GM19467 (cell line): Measurements from ENCODE around the gene DLGAP4.

Experiments used
- ATAC-seq: cut with Tn5 transposase; IDR thresholded peaks from one replicate; pipeline ENCODE4 v1.9.1; 2021; ENCODE audit warnings: mild to moderate bottlenecking, moderate library complexity; ENCODE audit not compliant: unreplicated experiment

DLGAP4 gene

DNA sequence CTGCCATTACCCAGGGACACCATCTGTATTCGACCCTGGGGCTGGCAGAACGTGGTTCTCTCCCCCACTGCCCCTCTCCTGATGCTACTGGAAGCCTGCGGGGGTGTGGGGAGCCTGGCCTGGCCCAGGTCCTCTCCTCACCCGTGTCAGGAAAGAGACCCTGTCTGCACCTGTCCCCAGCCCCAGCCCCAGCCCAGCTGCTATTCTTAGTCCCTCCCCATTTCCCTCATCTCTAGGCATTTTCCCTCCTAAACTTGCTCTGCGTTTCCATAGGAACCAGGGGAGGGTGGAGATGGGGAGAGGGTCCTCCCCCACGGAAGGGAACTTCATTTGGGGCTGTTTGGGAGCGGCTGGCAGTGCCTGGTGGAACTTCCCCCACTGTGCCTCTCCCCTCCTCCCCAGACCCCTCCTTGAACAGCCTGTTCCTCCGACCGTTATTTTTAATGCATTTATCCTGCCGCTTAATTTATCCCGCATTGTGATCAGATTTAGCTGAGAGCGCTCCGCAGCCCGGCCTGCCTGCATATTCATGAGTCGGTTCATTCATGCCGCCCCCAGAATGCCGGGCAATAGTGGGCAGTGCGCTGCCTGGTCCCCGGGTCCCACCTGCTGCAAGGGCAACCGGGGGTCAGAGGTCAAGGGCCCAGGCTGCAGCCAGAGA is 31.8 kb upstream of the DLGAP4 start:
- ATAC-seq = no peak

DNA sequence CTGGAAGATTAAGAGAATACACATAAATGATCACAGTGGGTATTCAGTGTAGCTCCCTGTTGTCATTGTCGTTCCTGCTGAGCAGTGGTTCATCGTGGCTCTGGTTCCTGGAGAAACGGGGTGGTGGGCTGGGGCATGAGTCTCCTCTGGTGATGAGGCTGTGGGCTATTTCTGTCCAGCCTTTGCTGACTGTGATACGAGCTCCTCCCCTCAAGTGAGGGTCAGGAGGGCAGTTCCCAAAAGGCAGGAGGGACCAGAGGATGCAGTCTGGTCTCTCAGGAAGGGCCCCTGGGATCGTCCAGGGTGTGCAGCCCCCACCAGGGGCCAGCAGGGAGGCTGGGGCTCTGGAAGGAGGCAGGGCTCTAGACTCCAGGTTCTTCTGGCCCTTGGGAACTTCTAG is 31.1 kb upstream of the DLGAP4 start:
- no peak for ATAC-seq

DNA sequence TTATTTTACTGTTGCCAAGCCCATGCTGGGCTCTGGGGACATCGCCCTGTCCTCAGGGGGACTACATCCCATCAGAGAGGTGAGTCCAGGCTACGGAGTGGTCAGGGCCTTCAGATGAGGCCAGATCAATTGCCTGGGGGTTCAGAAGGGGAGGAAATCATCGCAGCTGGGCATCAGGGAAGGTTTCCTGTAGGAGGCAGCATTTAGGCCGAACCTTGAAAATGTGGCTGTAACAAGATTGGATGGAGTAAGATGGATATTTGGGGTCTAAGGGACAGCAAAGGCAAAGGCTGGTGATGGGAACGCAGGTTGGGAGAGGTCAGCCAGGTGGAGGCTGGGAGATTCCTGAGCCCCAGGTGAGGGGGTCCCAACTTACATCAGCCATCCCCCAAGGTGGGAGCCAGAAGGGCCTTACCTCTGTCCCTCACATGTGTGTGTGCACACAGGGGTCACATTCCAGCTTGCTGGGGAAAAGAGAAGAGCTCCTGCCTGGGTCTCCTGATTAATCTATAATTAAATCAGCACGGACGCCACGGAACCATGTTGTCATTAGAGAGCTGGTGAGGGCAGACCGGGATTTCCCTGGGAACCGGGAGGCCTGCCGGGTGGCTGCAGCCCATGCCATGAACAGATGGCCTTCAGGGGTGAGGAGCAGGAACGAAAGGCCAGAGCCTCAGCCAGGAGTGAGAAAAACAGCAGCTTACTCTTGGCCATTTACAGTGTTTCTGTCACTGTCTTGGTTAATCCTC is 30.5 kb upstream of the DLGAP4 start:
- ATAC-seq = no peak

DNA sequence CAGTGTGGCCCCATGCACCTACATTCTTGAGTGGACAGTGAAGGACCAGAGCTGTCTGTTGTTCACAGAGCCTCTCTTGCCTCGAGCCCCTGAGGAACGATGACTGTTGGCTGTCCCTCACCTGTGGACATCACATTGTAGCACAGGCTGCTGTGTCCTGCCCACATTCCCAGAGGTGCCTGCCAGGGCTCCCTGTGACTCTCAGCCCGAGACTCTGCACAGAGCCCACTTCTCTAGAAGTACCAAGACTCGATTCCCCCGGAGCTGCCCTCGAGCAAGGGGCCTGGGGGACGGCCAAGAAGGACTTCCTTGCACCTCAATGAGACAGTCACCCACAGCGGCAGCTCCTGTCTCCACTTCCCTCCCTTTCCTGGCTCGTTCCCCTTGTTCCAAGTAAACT is 28.6 kb upstream of the DLGAP4 start:
- ATAC-seq = no peak

DNA sequence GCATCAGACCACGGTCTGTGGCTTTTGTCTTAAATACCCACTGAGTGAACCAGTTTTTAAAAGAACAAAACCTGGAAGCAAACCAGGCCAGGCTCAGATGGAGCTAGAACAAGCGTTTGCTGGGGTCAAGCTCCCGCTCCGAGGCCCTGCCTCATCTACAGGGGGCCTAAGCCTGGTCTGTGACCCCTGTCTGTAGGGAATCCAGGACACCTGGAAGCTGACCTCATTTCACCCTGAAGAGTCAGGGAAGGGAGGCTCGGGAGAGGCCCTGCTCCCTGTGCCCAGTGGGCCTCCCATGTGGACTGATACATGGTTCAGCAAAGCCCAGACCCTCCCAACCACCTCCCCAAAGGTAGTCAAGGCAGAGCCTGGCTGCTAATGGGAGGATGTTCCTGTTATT is 26.8 kb upstream of the DLGAP4 start:
- ATAC-seq = no peak

DNA sequence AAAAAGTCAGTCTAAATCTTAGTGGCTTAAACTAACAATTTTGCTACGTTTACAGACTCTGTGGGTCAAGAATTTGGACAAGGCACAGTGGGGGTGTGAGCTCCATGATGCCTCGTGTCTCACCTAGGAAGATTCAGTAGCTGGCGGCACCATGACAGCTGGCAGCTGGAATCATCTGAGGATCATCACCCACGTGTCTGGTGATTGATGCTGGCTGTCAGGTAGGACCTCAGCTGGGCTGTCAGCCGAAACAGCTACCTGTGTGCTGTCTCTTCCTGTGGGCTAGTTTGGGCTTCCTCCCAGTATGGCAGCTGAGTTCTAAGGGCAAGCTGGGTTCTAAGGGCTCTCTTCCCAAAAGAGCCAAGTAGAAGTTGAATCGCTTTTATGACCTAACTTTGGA is 26.4 kb upstream of the DLGAP4 start:
- ATAC-seq = no peak

DNA sequence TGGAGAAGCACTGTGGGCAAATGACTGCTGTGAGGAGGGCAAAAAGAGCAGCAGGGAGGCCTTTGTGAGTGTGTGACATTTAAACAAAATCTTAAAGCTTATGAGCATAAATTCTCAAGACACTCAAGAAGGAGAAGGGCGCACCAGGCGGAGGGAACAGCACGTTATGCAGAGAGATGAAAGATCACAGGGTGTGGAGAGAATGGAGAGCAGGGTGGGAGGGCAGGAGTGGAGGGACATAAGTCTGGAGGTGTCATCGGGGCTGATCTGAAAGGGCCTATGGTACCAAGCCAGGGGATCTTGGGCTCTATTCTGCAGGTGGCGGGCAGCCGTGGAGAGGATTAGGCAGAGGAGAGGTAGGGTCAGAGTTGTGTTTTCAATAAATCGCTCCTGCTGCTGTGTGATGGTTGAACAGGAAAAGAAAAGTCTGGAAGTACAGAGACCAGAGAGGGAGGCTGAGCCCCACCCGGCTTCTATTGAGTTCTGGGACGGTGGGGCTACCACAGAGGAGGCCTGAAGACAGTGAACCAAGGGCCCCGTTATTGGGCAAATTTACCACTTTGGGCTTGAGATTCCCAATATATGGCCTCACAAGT is 24.3 kb upstream of the DLGAP4 start:
- ATAC-seq = no peak

DNA sequence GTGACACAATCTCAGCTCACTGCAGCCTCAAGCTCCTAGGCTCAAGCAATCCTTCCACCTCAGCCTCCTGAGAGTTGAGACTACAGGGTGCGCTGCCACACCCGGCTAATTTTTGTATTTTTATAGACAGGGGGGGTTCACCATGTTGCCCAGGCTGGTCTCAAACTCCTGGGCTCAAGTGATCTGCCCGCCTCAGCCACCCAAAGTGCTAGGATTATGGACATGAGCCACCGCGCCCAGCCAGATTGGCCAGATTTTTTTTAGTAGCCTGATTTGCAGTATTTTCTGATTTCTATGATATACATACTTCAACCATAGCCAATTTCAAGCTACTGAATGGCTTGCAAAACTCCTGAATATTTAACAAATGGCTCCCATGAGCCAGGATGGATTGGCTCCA is 21.4 kb upstream of the DLGAP4 start:
- ATAC-seq = no peak

DNA sequence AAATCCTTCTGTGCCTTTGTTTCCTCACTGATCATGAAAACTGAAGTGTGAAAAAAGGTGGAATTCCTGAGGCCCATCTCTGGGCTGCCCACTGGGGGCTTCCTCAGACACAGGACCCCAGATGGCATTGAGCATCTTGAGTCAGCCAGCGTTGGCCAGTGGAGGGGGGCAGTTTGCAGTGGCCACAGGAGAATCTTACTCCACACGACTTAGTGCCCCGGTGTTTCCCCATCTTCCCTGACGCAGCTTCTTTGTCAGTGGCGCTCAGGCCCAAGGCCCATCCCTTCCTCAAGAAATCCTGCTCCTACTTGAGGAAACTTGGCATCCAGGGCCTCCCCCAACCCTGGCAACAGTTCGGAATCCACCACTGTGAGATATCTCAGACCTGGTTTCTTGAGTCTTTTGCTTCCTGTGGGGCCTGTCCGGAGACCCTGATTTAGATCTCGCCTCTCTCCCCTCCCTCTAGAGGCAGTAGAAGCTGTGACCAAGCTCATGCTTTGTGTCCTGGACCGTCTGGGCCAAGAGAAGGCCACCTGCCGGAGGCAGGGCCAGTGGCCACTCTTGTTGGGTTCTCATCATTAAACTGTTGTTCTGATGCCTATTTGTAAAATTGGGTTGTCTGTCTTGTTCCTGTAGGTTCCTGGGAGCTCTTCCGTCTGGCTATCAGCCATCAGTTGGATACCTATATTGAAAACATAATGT is 20.2 kb upstream of the DLGAP4 start:
- ATAC-seq = no peak

DNA sequence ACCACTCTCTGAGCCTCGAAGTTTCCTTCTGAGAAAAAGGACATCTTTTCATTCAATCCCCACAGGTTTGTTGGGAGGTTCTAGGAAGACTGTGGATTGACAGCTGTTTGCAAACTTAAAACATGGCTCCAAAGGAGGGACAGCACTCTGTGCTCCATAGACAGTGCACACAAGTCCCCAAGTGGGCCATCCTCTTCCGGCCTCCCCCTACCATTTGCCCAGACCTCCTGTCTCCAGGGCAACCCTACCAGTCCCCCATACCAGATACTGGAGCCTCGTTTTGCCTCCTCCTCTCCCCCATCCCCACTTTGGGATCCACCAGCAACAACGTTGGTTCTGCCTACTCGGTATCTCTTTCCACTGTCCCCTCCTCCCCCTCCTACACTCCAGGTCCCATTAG is 8.5 kb upstream of the DLGAP4 start:
- no peak for ATAC-seq

DNA sequence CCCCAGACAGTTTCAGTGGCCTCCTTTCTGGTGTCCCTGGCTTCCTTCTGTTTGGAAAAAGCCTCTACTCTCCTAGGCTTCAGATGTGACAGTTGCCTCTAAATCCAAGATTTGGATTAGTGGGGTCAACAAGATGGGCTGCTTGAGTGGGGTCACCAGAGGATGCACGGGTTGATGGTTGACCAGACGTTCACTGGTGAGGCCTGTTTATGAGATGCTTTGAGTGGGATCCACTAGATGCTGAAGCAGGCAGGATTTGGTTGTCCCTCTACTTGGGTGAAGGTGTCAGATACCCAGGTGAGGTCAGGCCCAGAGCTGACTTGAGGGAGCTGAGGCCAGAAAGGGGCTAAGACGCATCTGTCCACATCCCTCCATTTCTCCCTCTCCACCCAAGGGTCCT is 8.1 kb upstream of the DLGAP4 start:
- no peak for ATAC-seq

DNA sequence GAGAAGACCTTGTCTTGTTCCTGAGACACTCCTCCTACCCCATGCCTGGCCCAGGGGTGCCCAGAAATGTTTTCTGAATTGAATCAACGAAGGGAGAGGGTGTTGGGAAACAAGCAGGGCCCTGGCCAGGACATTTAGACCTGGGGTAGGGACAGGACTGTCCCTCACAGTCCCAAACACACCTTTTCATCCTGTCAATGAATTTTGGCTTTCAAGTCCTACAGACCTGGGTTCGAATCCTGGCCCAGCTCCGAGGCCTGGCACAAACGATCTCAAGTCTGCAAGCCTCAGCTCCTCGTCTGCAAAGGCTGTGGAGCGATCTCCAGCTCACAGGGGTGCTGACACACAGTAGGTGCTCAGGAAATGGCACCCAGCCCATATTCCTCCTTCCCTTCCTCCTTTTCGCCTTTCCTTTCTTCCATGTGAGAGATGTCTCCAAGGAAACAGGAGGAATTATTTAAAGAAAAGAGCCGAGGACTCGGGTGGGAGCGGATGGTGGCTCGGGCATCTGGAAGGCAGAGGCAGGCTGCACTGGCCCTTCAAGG is 7.3 kb upstream of the DLGAP4 start:
- no peak for ATAC-seq

DNA sequence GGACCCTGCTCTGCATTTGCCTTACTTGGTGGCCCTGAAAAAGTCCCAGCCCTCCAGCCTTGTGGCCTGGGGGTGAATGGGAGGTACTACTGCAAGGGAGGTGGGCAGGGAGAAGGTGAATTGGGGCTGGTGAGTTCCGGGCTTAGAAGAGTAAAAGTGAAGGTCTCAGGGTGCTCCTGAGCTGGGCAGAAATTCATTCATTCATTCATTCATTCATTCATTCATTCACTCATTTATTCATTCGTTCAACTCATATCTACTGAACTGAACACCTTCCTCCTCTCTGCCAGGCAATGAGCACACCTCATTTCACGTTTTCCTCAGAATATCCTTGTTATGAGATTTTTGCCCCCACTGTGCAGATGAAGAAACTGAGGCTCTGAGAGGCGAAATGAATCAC is 6.7 kb upstream of the DLGAP4 start:
- no peak for ATAC-seq

DNA sequence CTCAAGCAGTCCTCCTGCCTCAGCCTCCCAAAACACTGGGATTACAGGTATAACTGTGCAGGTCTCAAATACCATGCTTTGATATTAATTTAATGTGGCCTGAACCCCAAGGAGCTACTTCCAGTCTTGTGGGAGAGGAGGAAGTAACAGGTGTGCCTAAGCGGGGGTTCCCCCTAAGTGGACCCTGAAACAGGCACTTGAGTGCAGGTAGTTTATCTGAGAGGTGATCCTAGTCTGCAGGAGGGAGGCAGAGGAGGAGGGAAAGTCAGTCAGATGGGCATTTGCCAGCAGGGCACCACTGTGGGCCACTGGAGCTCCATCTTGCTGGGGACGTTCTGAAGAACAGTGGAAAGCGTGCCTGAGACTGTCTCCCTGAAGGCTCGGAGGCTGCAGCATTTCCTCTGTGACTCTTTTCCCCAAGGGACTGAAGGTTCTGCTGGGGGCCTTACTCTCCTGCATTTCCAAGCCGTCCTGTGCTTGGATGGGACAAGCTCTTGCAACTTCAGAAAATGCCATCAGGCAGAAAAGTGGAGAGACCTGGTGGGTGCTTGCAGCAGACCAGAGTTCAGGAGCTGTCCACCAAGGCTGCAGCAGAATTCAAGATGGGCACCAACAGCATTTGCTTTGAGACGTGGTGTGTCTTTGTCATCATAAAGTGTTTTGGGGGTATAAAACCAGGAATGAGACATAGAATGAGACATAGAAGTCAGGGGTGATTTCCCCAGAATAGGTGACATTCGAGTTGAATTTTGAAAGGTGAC is 4.6 kb upstream of the DLGAP4 start:
- ATAC-seq = no peak

DNA sequence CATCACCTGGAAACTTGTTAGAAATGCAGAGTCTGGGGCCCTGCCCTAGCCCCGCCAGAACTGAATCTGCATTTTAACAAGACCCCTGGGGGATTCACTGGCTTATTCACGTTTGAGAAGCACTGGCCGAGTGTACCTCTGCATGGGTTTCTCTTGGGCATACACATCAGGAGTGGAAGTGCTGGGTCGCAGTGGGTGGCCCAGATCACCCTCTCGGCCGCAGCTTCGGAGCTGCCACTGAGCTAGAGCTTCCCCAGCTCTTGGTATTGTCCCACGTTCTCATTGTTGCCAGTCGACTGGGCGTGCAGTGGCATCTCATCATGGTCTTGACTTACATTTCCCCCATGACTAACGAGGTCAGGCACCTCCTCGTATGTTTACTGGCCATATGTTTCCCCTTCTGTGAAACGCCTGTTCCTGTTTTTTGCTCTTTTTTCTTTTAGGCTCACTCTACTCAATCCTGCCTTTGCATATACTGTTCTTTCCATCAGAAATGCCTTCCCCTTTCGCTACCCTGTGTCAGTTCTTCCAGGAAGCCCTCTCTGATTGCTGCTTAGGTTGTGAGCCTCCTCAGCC is 3.0 kb upstream of the DLGAP4 start:
- no peak for ATAC-seq

DNA sequence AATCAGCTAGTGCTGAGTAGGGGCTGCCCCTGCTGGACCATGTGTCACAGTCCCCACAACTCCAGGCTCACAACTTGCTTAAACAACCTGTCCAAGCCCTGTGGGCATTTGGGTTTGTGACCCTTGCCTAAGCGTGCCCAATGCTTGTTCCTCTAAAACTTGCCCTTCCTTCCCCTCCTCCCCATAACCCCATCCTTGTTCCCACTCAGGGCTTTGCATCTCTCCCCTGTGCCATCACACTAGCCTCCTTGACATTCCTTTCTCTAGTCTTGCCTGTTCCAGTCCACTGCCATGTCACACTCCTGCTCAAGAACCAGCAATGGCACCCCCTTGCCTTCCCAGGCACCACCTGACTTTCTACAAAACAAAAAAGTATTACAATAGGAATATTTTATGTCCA is 2.3 kb upstream of the DLGAP4 start:
- ATAC-seq = no peak

DNA sequence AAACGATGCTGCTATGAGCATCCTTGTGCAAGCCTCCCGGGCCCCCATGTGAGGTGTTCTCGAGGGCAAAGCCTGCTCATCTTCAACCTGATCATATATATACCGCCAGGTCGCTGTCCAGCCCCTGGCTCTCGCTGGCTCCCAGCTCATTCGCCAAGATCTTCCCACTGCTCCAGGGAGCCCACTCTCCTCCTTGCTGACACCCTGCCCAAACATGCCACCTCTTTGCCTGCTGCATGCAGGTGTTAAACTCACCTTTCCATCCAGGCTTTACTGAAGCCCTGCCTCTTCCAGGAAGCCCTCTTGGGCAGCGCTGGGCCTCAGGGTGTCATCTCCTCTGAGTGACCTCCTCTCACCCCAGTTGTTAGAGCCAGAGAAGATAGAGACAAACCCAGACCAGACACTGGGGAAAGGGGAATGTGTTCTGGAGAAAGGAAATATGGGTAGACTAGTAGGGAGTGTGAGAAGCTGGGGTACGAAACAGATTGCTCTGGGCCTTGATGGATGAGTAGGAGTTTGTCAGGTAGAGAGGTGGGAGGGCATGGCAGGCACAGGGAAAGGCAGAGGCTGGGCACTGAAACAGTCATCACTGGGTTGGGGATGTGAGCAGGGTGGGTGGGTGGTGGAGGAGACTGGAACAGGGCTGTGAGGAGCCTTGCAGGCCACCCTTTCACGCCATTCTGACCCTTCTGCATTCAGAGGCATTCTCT is 1.2 kb upstream of the DLGAP4 start:
- no peak for ATAC-seq

DNA sequence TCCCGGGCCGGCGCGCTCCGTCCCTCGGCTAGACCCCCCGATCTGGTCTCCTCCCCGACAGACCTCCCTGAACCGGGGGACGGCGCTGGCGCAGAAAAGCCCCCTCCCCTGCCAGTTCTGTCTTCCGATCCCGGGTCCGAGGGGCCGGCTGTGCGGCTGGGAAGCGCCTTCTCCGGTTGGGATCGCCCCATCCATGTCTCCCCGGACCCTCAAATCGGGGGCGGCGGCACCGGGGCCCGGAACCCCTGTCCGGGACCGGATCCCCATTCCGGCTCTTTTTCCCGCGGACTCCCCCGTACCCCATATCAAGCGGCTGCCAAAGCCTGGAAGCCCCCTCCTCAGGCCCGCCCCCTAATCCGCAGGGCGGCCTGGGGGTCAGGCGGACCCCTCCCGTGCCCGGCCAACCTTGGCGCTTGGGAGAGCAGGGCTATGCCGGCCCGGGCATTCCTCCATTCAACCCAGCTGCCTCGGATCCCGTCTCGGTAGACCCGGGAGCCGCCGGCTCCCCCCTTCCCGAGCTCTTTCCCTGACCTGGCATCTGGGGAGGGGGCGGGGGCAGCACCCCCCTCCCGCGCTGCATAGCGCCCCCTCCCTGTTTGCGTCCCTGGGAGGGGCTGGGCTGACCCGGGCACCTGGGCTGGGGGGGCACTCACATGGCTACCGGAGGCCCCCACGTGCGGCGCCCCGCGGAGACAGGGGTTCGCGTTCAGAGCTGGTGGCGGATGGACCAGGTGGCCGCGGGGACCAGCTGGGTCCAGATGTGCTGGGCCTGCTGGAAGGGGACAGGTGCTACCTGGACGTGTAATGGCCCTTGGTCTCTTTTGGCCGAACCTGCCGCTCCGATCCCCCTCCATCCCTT is 643 bp downstream of the DLGAP4 start:
- ATAC-seq = no peak
